ENCODE measurements around the gene NLRP7.
"Not testable (repeated sequence)": the region's sequence is repeated elsewhere in the genome, so short reads cannot be mapped to it uniquely, and the experiment has no call there.

Gene NLRP7

GRCh38 chr19:54919646-54920563 is 27.4 kb downstream of the NLRP7 start:
- not testable (repeated sequence) for DNase-seq (ENCODE audit: low read depth)

- DNase-seq (ENCODE audit: low read depth), result no peak
These were observed 28.8 kb downstream of the NLRP7 start for GRCh38 chr19:54918499-54918898.

GRCh38 chr19:54916822-54917221 is 30.5 kb downstream of the NLRP7 start:
- DNase-seq (ENCODE audit: low read depth), result no peak

DNA sequence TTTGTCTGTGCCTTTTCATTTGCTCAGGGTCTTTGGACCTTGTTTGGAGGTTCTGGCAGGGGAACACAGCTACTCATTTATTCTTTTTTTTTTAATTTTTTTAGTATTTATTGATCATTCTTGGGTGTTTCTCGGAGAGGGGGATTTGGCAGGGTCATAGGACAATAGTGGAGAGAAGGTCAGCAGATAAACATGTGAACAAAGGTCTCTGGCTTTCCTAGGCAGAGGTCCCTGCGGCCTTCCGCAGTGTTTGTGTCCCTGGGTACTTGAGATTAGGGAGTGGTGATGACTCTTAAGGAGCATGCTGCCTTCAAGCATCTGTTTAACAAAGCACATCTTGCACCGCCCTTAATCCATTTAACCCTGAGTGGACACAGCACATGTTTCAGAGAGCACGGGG is 39.4 kb downstream of the NLRP7 start:
- DNase-seq (ENCODE audit: low read depth), result not testable (repeated sequence)

- DNase-seq (ENCODE audit: low read depth), result no peak
These were observed 40.5 kb downstream of the NLRP7 start for GRCh38 chr19:54906819-54907218.

DNA sequence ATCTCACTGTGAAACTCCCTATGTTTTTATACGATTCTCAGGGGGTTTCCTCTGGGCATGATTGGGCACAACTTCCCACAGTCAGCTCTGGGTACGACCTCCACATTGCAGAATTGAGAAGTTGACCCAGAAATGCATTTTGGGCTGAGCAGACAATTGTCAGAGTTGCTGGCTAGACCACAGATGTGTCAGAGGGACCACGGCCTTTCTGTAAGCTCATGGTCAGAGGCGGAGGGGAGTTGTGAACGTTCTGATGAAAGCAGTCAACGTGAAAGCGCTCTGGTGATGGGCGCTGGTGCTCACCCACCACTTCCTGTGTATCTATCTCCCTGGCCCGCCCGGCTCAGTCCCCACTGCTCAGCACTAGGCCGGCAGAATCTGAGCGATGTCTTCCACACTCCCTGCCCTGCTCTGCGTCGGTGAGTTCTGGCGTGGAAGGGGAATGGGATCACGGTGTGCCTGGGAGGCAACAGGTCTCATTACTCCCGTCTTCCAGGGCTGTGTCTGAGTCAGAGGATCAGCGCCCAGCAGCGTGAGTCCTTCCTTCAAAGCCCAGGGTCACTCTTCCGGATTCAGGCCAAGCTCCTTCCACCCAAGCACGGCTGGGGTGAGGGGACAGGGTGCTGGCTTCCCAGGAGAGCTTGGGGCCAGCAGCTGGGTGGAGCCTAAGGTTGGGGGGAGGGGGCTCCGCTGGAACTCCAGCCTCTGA is 41.4 kb downstream of the NLRP7 start, which contains the start of gene NCR1:
Gene NCR1, plus strand, starts transcription at position 346 of the 709 bp plus-strand sequence. Its CDS starts 40 bp downstream, at position 386.
- DNase-seq (ENCODE audit: low read depth), result no peak

GRCh38 chr19:54905421-54905802 is 41.9 kb downstream of the NLRP7 start:
- DNase-seq (ENCODE audit: low read depth), result no peak

DNA sequence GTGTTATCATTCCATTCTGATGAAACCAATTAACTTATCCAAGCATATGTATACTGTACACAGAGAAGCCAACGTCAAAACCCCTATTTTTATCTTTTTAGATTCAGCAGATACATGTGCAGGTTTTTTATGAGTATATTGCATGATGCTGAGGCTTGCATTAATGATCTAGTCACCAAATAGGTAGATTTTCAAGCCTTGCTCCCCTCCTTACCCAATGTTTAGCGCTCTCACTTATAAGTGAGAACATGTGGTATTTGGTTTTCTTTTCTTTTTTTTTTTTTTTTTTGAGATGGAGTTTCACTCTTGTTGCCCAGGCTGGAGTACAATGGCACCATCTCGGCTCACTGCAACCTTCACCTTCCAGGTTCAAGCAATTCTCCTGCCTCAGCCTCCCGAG is 43.1 kb downstream of the NLRP7 start:
- DNase-seq (ENCODE audit: low read depth), result not testable (repeated sequence)

DNA sequence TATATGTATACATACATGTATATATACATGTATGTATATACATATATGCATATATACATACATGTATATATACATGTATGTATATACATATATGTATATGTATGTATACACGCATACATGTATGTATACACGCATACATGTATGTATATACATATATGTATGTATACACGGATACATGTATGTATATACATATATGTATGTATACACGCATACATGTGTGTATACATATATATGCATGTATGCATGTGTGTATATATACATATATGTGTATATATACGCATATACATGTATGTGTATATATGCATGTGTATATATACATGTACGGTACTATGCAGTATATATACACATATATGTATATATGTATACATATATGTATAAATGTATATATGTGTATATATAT is 44.0 kb downstream of the NLRP7 start:
- no peak for DNase-seq (ENCODE audit: low read depth)

DNA sequence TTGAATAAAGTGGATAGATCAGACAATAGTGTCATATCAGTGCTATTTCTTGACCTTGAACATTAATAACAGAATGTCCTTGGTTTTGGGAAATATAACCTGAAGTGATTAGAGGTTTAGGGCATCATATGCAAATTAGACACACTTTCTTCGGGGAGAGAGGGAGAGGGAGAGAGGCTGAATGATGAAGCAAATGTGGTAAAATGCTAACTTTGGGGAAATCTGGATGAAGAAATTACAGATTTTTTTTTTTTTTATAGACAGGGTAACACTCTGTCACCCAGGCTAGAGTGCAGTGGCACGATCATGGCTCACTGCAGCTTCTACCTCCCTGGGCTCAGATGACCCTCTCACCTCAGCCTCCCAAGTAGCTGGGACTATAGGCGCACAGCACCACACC is 45.3 kb downstream of the NLRP7 start:
- no peak for DNase-seq (ENCODE audit: low read depth)

DNA sequence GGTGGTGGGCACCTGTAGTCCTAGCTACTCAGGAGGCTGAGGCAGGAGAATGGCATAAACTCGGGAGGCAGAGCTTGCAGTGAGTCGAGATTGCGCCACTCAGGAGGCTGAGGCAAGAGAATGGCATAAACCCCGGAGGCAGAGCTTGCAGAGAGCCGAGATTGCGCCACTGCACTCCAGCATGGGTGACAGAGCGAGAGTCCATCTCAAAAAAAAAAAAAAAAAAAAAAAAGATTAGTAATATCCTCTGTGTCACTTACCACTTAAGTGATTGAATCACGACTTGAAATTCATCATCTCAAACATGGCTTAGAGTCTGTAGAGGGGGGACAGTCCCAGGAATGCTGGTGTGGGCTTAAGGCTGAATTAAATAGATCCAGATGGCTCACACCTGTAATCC is 46.2 kb downstream of the NLRP7 start:
- DNase-seq (ENCODE audit: low read depth), result not testable (repeated sequence)

DNA sequence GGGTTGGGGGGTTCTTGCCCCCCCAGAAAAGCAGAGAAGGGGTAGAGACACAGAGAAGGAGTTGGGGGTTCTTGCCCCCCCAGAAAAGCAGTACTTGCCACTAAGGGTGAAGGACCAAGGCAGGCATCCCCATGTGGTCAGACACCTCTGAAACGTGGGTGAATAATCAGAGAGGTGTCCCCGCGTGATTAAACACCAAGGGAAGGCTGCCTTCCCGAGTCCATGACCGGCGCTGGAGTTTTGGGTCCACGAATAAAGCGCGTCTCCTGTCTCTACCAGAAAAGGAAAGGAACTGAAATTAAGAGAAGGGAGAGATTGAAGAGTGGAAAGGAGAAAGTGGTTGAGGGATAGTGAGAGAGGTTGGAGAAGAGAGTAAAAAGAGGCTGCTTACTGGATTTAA is 47.7 kb downstream of the NLRP7 start:
- not testable (repeated sequence) for DNase-seq (ENCODE audit: low read depth)

DNA sequence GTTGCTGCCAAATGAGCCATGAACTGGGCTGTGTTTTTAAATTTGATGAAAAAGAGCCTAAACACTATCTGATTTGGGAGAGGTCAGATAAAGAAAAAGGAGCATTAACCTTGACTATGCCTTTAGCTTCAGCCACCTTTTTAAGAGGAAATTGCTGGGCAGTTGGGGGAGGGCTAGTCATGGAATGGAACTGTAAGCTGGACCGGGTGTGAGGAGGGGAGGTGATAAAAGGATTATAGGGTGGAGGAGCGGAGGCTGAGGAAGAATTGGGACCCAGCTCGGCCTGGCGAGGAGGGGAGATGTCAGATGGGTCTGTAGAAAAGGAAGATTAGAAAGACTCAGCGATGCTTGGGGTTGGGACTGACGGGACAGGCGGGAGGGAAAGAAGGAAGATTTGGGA is 48.6 kb downstream of the NLRP7 start:
- DNase-seq (ENCODE audit: low read depth), result not testable (repeated sequence)

- DNase-seq (ENCODE audit: low read depth), result no peak
These were observed 51.3 kb downstream of the NLRP7 start for GRCh38 chr19:54896036-54896435.

GRCh38 chr19:54894106-54894505 is 53.2 kb downstream of the NLRP7 start:
- not testable (repeated sequence) for DNase-seq (ENCODE audit: low read depth)

DNA sequence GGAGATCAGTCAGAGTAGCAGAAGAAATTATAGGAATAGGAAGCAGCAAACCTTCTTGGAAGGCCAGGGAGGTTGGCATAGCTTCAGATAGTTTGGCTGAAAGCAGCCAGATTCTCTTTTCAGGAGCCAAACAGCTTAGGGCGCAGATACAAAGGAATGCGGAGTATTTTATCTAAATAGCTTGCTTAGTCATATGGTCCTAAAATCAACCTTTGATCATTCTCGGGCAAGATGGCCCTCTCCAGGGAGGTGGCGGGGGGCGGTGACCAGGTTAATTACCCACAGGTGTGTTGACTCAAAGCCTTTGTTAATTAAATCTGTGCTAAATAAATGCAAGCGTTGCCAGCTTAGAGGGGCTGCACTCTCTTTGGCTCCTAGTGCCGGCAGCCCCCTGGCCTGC is 53.9 kb downstream of the NLRP7 start:
- no peak for DNase-seq (ENCODE audit: low read depth)

- no peak for DNase-seq (ENCODE audit: low read depth)
These were observed 57.8 kb downstream of the NLRP7 start for GRCh38 chr19:54889566-54889965.

DNA sequence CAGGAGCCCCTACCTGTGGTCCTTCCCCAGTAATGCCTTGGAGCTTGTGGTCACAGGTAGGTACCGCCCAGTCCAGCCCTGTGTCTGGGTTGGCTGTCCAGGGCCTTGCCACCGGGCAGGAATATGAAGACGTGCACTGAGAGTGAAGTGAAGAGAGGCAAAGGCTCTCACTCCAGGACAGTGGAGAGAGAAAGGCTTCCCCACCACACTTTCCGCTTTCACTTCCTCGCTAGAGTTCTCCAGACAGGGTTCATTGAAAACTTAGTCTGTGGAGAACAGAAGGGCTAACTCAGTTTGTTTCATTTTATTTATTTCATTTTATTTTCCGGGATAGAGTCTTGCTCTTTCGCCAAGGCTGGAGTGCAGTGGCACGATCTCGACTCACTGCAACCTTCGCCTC is 59.1 kb downstream of the NLRP7 start:
- no peak for DNase-seq (ENCODE audit: low read depth)

- DNase-seq (ENCODE audit: low read depth), result no peak
These were observed 64.1 kb downstream of the NLRP7 start for GRCh38 chr19:54883228-54883627.

DNA sequence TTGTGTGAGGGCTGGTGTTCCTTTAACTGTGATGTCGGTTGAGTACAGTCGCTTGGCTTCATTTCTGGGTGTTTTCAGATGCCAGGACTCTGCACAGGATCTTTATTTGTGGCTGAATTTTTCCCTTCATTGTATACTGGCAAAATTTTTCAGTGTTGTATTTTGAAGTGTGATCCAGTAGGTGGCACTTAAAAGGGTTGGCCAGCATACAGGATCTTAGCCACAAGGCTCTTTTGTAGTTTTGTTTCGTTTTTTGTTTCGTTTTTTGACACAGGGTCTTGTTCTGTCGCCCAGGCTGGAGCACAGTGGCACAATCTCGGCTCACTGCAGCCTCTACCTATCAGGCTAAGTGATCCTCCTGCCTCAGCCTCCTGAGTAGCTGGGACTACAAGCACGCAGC is 64.6 kb downstream of the NLRP7 start:
- no peak for DNase-seq (ENCODE audit: low read depth)

DNA sequence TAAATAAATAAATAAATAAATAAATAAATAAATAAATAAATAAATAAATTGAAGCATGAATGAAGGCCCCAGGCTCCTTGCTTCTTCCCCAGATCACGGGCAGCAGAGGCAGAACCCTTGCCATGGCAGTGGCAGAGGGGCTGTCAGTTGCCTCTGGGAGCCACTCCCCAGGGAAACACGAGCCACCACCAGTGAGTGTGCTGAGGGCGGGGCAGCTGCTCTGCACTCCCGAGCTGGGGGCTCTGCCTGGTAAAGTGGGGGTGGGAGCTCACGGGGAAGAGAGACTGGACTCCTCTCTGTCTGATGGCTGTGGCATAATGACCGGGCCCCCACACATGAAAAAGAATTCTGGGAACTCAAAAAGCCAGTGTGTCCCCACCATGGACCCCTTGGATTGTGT is 65.4 kb downstream of the NLRP7 start:
- no peak for DNase-seq (ENCODE audit: low read depth)

DNA sequence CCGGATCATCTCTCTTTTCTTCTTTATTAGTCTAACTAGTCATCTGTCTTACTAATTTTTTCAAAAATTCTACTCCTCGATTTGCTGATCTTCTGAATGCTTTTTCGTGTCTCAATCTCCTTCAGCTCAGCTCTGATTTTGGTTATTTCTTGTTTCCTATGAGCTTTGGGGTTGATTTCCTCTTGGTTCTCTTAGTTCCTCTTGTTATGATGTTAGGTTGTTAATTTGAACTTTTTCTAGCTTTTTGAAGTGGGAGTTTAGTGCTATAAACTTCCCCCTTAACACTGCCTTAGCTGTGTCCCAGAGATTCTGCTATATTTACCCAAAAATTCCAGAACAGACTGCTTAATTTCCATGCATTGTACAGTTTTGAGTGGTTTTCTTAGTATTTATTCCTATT is 69.9 kb downstream of the NLRP7 start:
- no peak for DNase-seq (ENCODE audit: low read depth)

DNA sequence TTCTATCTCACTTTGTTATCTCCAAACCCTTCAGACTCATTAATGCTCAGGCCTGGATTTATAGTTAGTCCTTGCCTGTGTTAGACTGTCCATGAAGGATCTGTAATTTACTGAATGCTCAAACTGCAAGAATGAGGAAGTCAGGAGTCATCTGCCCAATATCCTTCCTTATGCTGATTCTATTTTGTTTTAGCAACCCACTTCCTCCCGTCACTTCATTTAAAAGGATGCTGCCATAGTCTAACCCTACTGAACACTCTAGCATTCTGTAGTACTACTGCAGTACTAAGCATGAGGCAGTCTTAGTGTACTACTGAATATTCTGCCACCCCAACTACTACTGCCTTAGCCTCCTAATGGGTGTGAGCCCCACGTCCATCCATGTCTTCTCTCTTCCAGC is 71.8 kb downstream of the NLRP7 start:
- no peak for DNase-seq (ENCODE audit: low read depth)

All from activated T-cell treated with anti-CD3 and anti-CD28 coated beads for 24 hours (primary cell).